GM12873 (cell line): ENCODE measurements around the gene SNX24.

Source experiments
- CTCF ChIP-seq: IDR thresholded peaks from 2 replicates; pipeline ENCODE4 v1.5.1; 2012; ENCODE audit warnings: low read depth, mild to moderate bottlenecking, moderate library complexity, low read length, control low read depth; ENCODE audit not compliant: insufficient read depth; ENCODE audit errors: missing control alignments

Gene SNX24

GRCh38 chr5:123014689-123015088 is 169.3 kb downstream of the SNX24 start:
- TF ChIP-seq CTCF = no peak

DNA sequence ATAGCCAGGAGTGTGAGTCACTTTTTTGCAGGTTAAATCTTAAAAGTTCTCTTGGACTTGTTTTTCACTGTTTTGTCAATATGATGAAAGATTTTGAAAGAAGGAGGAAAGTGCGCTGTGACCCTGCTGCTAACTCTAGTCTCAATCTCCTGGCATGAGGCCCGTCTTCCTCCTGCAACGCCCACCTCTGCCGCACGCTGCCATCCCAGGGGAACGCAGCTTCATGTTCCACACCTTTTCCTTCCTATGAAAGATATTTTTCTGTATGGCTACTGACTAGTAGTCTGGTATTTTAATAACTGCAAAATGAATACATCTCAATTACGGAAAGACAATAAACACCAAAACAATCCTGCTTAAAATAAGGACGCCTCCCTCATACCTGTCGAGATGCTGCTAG is 182.8 kb downstream of the SNX24 start:
- no peak for TF ChIP-seq CTCF

DNA sequence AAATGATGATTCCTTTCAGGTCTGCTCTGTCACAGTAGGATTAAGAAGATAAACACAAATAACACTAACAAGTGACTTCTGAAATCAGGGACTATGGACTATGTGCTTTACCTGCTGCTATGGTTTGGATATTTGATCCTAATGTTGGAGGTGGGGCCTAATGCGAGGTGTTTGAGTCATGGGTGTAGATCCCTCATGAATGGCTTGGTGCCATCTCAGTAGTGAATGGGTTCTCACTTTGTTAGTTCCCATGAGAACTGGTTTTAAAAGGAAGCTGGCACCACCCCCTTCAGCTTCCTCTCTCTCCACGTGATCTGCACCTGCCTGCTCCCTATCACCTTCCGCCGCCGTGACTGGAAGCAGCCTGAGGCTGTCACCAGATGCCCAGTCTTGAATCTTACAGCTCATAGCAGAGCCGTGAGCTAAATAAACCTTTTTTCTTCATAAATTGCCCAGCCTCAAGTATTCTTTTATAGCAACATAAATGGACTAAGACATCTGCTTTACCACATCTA is 187.8 kb downstream of the SNX24 start:
- no peak for TF ChIP-seq CTCF

DNA sequence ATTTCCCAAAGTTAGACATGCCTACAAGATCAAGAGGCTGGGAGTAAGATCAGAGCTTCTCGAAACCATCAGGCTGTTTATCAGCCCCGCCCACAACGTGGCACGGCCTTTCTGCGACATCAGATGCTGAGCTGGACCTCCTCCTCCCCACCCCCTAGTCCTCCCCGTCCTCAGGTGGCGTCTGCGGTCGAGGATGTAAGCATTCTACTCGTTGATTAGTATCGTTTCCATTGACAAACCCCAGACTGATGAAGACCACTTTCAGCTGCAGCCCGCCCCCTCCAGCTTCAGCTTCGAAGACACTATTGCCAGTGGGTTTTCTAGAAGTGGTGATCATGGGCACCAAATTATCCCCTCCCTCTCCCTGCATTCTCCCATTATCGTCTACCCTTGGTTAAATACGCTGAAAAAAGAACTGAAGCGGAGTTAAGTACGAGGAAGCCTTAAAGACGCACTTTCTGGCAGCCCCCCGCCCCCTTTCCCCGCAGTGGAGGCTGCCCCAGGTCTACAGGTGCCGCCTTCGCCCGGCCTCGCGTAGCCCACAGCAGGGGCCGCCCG is 190.0 kb downstream of the SNX24 start:
- TF ChIP-seq CTCF = no peak

DNA sequence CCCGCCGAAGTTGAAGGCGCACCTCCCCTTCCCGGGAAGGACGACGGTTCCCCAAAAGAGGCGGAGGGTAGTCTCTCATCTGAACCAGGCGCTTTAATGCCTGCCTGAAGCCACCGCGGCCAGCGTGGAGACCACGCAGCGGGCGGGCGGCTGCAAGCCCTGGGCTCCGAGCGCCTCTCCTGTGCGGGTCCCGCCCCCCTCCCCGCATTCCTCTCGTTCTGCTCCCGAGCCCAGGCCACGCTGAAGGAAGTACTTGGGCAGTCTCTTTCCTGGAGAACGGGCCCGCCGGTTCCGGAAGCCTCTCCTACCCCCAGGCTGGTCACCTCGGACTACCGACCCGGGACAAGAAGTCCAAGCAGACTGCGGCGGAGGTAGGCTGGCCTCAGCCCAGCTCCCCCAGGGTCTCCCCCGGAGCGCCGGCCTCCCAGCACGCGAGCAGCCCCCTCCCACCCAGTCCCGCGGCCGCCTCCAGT is 190.5 kb downstream of the SNX24 start:
- no peak for TF ChIP-seq CTCF

DNA sequence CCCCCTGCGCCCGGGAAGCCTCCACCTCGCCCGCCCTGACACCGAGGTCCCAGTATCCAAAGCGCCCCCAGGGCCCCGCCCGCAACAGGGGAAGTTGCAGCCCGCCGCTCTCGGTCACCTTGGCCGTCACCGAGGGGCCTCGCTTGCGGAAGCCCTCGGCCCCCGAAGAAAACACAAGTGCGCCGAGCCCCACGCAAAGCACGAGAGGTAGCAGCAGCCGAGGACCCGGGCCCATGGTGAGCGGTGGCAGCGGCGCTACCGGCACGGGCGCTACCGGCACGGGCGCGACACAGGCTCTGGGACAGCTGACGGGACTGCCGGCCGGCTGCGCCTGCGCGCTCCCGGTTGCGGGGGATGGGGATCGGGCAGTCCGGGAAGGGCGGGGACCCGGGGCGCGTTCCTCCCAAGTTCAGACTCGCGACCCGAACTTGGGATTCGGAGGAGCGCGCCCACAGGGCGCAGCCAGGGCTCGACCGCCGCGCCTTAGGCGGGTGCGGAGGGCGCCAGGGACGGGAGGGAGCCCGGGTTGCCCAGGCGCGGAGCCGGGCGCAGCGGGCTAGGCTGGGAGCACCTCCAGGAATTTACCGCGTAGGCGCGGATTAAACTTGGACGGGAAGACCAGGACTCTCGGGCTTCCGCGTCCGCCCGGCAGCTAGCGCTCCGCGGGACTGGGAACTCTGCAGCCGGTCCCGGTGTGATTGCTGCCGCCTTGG is 191.1 kb downstream of the SNX24 start, which contains the start of gene PPIC:
PPIC (minus strand) TSS at position 335 of the 713 bp plus-strand sequence; CDS start at position 235, 100 bp downstream.
- TF ChIP-seq CTCF = no peak

DNA sequence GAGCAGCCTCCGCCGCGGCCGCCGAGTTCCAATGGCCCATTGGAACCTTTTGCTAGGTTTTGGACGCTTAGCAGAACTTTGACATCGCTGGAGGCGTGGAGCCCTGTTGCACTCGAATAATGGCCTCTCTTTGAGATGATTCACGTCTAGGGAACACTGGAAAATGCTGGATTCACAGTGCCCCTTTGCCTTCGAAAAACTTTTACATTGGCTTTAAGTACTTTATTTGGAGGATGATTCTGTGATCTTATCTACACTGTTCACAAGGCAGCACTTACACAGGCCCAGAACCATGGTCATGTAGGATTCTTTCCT is 191.6 kb downstream of the SNX24 start:
- TF ChIP-seq CTCF = no peak
